B cell (primary cell): ENCODE results near the gene MUC4.

Experiments
- EZH2 ChIP-seq: IDR thresholded peaks from 2 replicates; pipeline ENCODE4 v1.6.1; 2012; ENCODE audit warnings: borderline replicate concordance, low read depth, mild to moderate bottlenecking, moderate library complexity, low read length; ENCODE audit not compliant: insufficient read depth, poor library complexity, severe bottlenecking
- TF ChIP-seq, protein P1 (sequence below): fragments of 200-600 bp; IDR thresholded peaks from one replicate; pipeline ENCODE4 v1.8.0; 2022; ENCODE audit warnings: antibody characterized with exemption, mild to moderate bottlenecking

DNA sequence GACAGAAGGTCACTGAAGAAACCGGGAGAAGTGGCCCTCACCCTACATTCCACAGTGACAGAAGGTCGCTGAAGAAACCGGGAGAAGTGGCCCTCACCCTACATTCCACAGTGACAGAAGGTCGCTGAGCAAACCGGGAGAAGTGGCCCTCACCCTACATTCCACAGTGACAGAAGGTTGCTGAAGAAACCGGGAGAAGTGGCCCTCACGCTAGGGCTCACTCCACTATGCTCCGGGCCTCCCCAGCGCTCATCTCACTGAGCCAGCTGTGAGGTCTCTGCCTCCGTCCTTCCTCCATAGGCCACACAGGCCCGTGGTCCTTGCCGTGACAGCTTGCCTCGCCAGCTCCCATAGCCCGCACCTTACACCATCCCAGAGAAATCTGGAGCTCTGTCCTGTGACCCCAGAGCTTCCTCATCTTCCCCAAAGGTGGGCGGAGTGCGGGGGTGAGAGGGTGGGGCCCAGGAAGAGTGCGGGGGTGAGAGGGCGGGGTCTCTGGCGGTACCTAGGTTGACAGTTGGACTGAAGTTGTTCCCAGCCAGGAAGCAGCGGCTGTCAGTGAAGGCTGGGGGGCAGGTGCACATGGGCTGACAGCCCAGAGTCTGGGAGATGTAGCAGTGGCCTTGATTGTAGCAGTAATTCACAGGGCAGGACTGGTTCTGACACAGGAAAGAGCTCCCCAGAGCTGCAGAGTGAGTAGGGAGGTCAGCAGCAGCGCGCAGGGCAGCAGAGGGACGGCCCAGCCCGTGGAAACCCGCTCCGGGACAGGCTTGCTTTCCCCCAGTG, 59.0 kb downstream of the MUC4 start:
- TF ChIP-seq, protein P1, sequence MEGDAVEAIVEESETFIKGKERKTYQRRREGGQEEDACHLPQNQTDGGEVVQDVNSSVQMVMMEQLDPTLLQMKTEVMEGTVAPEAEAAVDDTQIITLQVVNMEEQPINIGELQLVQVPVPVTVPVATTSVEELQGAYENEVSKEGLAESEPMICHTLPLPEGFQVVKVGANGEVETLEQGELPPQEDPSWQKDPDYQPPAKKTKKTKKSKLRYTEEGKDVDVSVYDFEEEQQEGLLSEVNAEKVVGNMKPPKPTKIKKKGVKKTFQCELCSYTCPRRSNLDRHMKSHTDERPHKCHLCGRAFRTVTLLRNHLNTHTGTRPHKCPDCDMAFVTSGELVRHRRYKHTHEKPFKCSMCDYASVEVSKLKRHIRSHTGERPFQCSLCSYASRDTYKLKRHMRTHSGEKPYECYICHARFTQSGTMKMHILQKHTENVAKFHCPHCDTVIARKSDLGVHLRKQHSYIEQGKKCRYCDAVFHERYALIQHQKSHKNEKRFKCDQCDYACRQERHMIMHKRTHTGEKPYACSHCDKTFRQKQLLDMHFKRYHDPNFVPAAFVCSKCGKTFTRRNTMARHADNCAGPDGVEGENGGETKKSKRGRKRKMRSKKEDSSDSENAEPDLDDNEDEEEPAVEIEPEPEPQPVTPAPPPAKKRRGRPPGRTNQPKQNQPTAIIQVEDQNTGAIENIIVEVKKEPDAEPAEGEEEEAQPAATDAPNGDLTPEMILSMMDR = no peak
- TF ChIP-seq EZH2 = no peak
